Measurements from ENCODE around the gene NID2. TPM values are rescaled to one million over a fixed set of nuclear protein-coding genes. Genes with fewer than 3 reads are reported as not detected.

Gene NID2
- total and polyA plus RNA-seq, 10 of the 15 experiments (the other 5 are each of a cell fraction or from before 2014, with no cell fraction given) = 0.04 to 0.49 (median 0.23) TPM; not detected in 3

DNA sequence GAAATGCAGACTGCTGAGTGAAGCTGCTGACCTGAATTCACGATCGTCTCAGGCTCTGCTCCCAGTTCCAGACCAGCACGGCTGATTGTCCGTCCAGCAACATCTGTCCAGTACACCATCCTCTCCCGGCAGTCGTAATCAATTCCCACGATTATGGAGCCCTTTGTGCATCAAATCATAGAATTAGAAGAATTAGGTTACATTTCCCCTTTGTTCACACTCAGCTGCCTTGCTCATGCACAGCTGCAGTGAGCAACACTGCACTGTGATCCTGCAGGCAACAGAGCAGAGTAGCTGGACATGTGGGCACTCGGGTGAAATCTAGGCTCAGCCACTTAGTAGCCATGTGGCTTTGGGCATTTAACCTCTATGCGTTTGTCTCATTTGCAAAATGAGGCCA lies 57.3 kb downstream of the NID2 start:
- TF ChIP-seq FOS (IDR thresholded peaks at IDR 0.05; ENCODE audit: borderline replicate concordance, extremely low read depth, insufficient read length) (no peak), YY1 (IDR thresholded peaks at IDR 0.05; ENCODE audit: low read depth, low read length) (no peak), KAT2A (conservative IDR thresholded peaks at IDR 0.05; ENCODE audit: control insufficient read depth, low read depth, low read length) (no peak), NFYB (IDR thresholded peaks at IDR 0.05; ENCODE audit: insufficient read depth, low read depth, low read length) (no peak), ZSCAN29 (IDR thresholded peaks at IDR 0.05) (no peak)
- TF ChIP-seq, protein P1, sequence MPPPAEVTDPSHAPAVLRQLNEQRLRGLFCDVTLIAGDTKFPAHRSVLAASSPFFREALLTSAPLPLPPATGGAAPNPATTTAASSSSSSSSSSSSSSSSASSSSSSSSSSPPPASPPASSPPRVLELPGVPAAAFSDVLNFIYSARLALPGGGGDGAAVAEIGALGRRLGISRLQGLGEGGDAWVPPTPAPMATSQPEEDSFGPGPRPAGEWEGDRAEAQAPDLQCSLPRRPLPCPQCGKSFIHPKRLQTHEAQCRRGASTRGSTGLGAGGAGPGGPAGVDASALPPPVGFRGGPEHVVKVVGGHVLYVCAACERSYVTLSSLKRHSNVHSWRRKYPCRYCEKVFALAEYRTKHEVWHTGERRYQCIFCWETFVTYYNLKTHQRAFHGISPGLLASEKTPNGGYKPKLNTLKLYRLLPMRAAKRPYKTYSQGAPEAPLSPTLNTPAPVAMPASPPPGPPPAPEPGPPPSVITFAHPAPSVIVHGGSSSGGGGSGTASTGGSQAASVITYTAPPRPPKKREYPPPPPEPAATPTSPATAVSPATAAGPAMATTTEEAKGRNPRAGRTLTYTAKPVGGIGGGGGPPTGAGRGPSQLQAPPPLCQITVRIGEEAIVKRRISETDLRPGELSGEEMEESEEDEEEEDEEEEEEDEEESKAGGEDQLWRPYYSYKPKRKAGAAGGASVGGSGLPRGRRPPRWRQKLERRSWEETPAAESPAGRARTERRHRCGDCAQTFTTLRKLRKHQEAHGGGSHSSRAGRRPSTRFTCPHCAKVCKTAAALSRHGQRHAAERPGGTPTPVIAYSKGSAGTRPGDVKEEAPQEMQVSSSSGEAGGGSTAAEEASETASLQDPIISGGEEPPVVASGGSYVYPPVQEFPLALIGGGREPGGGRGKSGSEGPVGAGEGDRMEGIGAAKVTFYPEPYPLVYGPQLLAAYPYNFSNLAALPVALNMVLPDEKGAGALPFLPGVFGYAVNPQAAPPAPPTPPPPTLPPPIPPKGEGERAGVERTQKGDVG (CRISPR knock-in tag; IDR thresholded peaks at IDR 0.05) = no peak
- TF ChIP-seq, protein P2, sequence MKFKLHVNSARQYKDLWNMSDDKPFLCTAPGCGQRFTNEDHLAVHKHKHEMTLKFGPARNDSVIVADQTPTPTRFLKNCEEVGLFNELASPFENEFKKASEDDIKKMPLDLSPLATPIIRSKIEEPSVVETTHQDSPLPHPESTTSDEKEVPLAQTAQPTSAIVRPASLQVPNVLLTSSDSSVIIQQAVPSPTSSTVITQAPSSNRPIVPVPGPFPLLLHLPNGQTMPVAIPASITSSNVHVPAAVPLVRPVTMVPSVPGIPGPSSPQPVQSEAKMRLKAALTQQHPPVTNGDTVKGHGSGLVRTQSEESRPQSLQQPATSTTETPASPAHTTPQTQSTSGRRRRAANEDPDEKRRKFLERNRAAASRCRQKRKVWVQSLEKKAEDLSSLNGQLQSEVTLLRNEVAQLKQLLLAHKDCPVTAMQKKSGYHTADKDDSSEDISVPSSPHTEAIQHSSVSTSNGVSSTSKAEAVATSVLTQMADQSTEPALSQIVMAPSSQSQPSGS (IDR thresholded peaks at IDR 0.05; ENCODE audit: low read length) = no peak
- H3K79me2 ChIP-seq (ENCODE audit: control insufficient read depth, insufficient read depth, low read length) = no peaks in the 10 kb centered on the region
- H2AFZ ChIP-seq (ENCODE audit: control insufficient read depth, low read depth, low read length) = no peak overlapping the region
- no peaks in the 10 kb centered on the region for H3K27me3 ChIP-seq (replicated peaks in 1 of 2; ENCODE audit: control insufficient read depth in 2 of 2, insufficient read depth in 2 of 2, low read length in 1 of 2)
- no peak overlapping the region for H3K4me2 ChIP-seq (ENCODE audit: control insufficient read depth, insufficient read depth)
- H4K20me1 ChIP-seq (ENCODE audit: control insufficient read depth, insufficient read depth) = no peaks in the 10 kb centered on the region
- ATAC-seq (no peak), DNase-seq (ENCODE audit: low read depth, low spot score) (no peak), FAIRE-seq (no peak)
- no peaks in the 10 kb centered on the region for H3K9me3 ChIP-seq (replicated peaks; ENCODE audit: control insufficient read depth, insufficient read depth, low read length)
- in situ Hi-C loops (cut with MboI) = no loop called here
- H3K4me3 ChIP-seq = no peak overlapping the region
- CTCF ChIA-PET = interaction anchor here (2.8 kb wide), 1 partner anchor 16 kb away, joined by 12 read pairs; no protein-coding TSS in a partner anchor
- POLR2A ChIA-PET = no interaction called here
- intact Hi-C loops (cut with micrococcal nuclease; ENCODE audit: unreplicated experiment) = no loop called here
- H3K36me3 ChIP-seq (ENCODE audit: control insufficient read depth in 2 of 2, insufficient read depth in 2 of 2, low read length in 1 of 2) = peaks cover 15 to 23% of the 10 kb centered on the region in 2 experiments; a peak in 3 of 4 replicates
- H3K9ac ChIP-seq (ENCODE audit: control insufficient read depth, insufficient read depth, low read length) = no peak overlapping the region
- H3K4me1 ChIP-seq (ENCODE audit: control insufficient read depth, insufficient read depth, low read length) = no peaks in the 10 kb centered on the region
- RAD21 ChIA-PET (ENCODE audit: unreplicated experiment) = no interaction called here
- BruUV-seq (replicated peaks) = no TSS peak
- SMC1A ChIA-PET (ENCODE audit: uncharacterized antibody, unreplicated experiment) = no interaction called here
- H3K27ac ChIP-seq (ENCODE audit: control insufficient read depth, insufficient read depth) = no peak overlapping the region
- WGBS (ENCODE audit: insufficient coverage, insufficient replicate concordance, low lambda C conversion rate, missing lambda C conversion rate) = 98% methylated on average over 9 of the region's 9 CpGs

All from GM12878 (cell line).